ENCODE results near the gene SLC35E1. TPM values are rescaled to one million over a fixed set of nuclear protein-coding genes. Genes with fewer than 3 reads are reported as not detected.

The SLC35E1 gene
- total RNA-seq, 1 experiment from 2014 or later = 52.6 TPM

- ATAC-seq = peak; percentile 94
- POLR2A ChIA-PET (ENCODE audit: unreplicated experiment) = interaction anchor here (0.7 kb wide), 1 partner anchor 44 kb away, joined by 16 read pairs; the partner anchor contains the start of gene MED26
Observed at GRCh38 chr19:16584248-16585093, 12.3 kb upstream of the SLC35E1 start.

GRCh38 chr19:16582486-16583261 is 10.5 kb upstream of the SLC35E1 start:
- no peaks in the 10 kb centered on the region for H3F3A ChIP-seq (ENCODE audit: low read length, unreplicated experiment)
- H3K27ac ChIP-seq (ENCODE audit: low read length) = no peak overlapping the region
- H4K20me1 ChIP-seq (ENCODE audit: low read length) = peaks cover 23% of the 10 kb centered on the region; the same call in 1 of the 2 replicates
- H3K79me2 ChIP-seq (ENCODE audit: low read length) = peaks cover 100% of the 10 kb centered on the region
- H3K4me2 ChIP-seq (ENCODE audit: low read length) = no peak overlapping the region
- BruUV-seq (replicated peaks) = no TSS peak
- no peak overlapping the region for H3K9ac ChIP-seq (ENCODE audit: low read length)
- no peak overlapping the region for H2AFZ ChIP-seq (ENCODE audit: low read length)
- no peak for ATAC-seq
- H3K4me1 ChIP-seq (ENCODE audit: insufficient read depth, low read length) = peaks cover 15% of the 10 kb centered on the region
- POLR2A ChIA-PET (ENCODE audit: unreplicated experiment) = no interaction called here
- no peaks in the 10 kb centered on the region for H3K9me2 ChIP-seq (replicated peaks; ENCODE audit: low read length)
- TF ChIP-seq CTCF (conservative IDR thresholded peaks at IDR 0.05; ENCODE audit: low read depth, low read length) (no peak), EZH2phosphoT487 (IDR thresholded peaks at IDR 0.05; ENCODE audit: borderline replicate concordance, low read length) (no peak), EZH2 (IDR thresholded peaks at IDR 0.05; ENCODE audit: low read length, unreplicated experiment) (no peak)
- no peaks in the 10 kb centered on the region for H3K9me3 ChIP-seq (ENCODE audit: low read length)
- intact Hi-C loops (cut with micrococcal nuclease) = no loop called here
- H3K4me3 ChIP-seq (ENCODE audit: low read length) = no peak overlapping the region
- no peaks in the 10 kb centered on the region for H3K27me3 ChIP-seq (ENCODE audit: low read length)
- no peaks in the 10 kb centered on the region; the same call in 1 of the 2 replicates for H3K36me3 ChIP-seq (ENCODE audit: low read depth, low read length)
- CTCF ChIA-PET = no interaction called here
- DNase-seq = no peak

More at GRCh38 chr19:16584248-16585093, 12.3 kb upstream of the SLC35E1 start:
- no peaks in the 10 kb centered on the region for H3F3A ChIP-seq (ENCODE audit: low read length, unreplicated experiment)
- no peaks in the 10 kb centered on the region for H3K27me3 ChIP-seq (ENCODE audit: low read length)
- H4K20me1 ChIP-seq (ENCODE audit: low read length) = peaks cover 34% of the 10 kb centered on the region
- peaks cover 15% of the 10 kb centered on the region for H3K4me1 ChIP-seq (ENCODE audit: insufficient read depth, low read length)
- H3K36me3 ChIP-seq (ENCODE audit: low read depth, low read length) = no peaks in the 10 kb centered on the region
- H3K9me2 ChIP-seq (replicated peaks; ENCODE audit: low read length) = no peaks in the 10 kb centered on the region
- H3K4me2 ChIP-seq (ENCODE audit: low read length) = peak overlapping the region; percentile 62
- peak overlapping the region; percentile 4; the same call in 1 of the 2 replicates for H3K27ac ChIP-seq (ENCODE audit: low read length)
- DNase-seq = peak; percentile 71
- no peak overlapping the region for H3K9ac ChIP-seq (ENCODE audit: low read length)
- BruUV-seq (replicated peaks) = no TSS peak
- intact Hi-C loops (cut with micrococcal nuclease) = no loop called here
- no peaks in the 10 kb centered on the region for H3K9me3 ChIP-seq (ENCODE audit: low read length)
- no peak overlapping the region for H2AFZ ChIP-seq (ENCODE audit: low read length)
- TF ChIP-seq EZH2 (IDR thresholded peaks at IDR 0.05; ENCODE audit: low read length, unreplicated experiment) = no peak
- TF ChIP-seq EZH2phosphoT487 (IDR thresholded peaks at IDR 0.05; ENCODE audit: borderline replicate concordance, low read length) = no peak
- no peak for TF ChIP-seq CTCF (conservative IDR thresholded peaks at IDR 0.05; ENCODE audit: low read depth, low read length)
- CTCF ChIA-PET = interaction anchor here (0.6 kb wide), 2 partner anchors 12 to 133 kb away, joined by 6 to 15 read pairs; partner anchors contain the start of gene SLC35E1
- peaks cover 100% of the 10 kb centered on the region for H3K79me2 ChIP-seq (ENCODE audit: low read length)
- no peak overlapping the region for H3K4me3 ChIP-seq (ENCODE audit: low read length)

Data from PC-3 (cell line).